ENCODE measurements around the gene MAPT.

GRCh38 chr17:46031920-46032319 is 137.6 kb downstream of the MAPT start:
- no peak for TF ChIP-seq CTCF (IDR thresholded peaks at IDR 0.05; ENCODE audit: insufficient read depth, low read depth, low read length)
- no peak for TF ChIP-seq EZH2 (IDR thresholded peaks at IDR 0.05; ENCODE audit: insufficient read depth, low read length)

Measured in astrocyte (in vitro differentiated cells and primary cell).